SU-DHL-6 (cell line): Measurements from ENCODE around the gene PIGO.

Source experiments
- EZH2phosphoT487 ChIP-seq: fragments of 200-600 bp; sonication (generic), shearing (Covaris generic); conservative IDR thresholded peaks from 2 replicates; pipeline ENCODE4 v1.6.1; 2018; ENCODE audit warnings: mild to moderate bottlenecking, antibody characterized with exemption, low read length, moderate library complexity, mixed read lengths
- TF ChIP-seq, protein P1 (sequence below): fragments of 200-600 bp; sonication (generic); IDR thresholded peaks from one replicate; pipeline ENCODE4 v1.5.1; 2017; ENCODE audit warnings: antibody characterized with exemption, mild to moderate bottlenecking, low read length, moderate library complexity; ENCODE audit not compliant: insufficient read depth, poor library complexity, severe bottlenecking

DNA sequence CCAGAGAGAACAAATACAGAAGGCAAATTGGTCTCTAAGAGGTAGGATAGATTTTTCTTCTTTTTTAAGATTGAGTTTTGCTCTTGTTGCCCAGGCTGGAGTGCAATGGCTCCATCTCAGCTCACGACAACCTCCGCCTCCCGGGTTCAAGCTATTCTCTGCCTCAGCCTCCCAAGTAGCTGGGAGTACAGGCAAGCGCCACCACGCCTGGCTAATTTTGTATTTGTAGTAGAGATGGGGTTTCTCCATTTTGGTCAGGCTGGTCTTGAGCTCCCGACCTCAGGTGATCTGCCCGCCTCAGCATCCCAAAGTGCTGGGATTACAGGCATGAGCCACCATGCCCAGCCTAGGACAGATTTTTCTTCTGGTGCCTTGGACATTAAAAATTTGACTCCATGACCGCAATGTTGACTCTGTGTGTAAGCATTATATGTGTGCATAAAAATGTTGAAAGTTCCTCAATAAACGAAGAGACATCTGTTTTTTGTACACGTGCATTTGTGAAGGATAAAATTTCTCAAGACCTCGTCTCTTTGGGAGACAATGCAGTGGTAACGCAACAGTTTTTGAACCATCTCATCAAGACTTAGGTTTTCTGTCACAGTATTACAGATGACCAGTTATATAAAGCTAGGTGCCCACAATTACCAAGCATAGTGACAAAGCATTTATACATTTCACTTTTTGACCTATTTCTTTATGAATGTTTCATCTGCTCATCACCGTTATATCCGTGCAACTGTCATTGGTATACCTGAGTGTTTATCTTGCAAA, 41.3 kb downstream of the PIGO start:
- TF ChIP-seq, protein P1, sequence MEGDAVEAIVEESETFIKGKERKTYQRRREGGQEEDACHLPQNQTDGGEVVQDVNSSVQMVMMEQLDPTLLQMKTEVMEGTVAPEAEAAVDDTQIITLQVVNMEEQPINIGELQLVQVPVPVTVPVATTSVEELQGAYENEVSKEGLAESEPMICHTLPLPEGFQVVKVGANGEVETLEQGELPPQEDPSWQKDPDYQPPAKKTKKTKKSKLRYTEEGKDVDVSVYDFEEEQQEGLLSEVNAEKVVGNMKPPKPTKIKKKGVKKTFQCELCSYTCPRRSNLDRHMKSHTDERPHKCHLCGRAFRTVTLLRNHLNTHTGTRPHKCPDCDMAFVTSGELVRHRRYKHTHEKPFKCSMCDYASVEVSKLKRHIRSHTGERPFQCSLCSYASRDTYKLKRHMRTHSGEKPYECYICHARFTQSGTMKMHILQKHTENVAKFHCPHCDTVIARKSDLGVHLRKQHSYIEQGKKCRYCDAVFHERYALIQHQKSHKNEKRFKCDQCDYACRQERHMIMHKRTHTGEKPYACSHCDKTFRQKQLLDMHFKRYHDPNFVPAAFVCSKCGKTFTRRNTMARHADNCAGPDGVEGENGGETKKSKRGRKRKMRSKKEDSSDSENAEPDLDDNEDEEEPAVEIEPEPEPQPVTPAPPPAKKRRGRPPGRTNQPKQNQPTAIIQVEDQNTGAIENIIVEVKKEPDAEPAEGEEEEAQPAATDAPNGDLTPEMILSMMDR, result no peak
- no peak for TF ChIP-seq EZH2phosphoT487
